GM21717 (cell line): Measurements from ENCODE around the gene RASSF7.

Experiments used
- ATAC-seq: cut with Tn5 transposase; IDR thresholded peaks from one replicate; pipeline ENCODE4 v1.9.1; 2021; ENCODE audit warnings: mild to moderate bottlenecking, moderate library complexity; ENCODE audit not compliant: unreplicated experiment

The RASSF7 gene

DNA sequence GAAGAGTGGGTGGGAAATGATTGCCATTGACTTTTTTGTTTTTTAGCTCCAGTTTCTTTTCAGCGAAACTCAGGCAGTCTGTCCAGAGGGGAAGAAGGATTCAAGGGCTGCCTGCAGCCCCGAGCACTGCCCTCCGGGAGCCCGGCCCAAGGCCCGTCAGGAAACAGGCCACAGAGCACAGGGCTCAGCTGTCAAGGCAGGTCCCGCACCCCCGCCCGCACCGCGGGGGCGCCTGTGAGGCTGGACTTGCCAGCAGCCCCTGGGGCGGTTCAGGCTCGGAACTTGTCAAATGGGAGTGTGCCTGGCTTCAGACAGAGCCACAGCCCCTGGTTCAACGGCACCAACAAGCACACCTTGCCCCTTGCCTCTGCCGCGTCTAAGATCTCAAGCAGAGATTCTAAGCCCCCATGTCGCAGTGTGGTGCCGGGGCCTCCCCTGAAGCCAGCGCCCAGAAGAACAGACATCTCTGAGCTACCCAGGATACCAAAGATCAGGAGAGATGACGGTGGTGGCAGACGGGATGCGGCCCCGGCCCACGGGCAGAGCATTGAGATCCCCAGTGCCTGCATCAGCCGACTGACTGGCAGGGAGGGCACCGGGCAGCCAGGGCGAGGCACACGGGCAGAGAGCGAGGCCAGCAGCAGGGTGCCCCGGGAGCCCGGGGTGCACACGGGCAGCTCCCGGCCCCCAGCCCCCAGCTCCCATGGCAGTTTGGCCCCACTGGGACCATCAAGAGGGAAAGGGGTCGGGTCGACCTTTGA lies 46.4 kb downstream of the RASSF7 start:
- ATAC-seq = no peak

DNA sequence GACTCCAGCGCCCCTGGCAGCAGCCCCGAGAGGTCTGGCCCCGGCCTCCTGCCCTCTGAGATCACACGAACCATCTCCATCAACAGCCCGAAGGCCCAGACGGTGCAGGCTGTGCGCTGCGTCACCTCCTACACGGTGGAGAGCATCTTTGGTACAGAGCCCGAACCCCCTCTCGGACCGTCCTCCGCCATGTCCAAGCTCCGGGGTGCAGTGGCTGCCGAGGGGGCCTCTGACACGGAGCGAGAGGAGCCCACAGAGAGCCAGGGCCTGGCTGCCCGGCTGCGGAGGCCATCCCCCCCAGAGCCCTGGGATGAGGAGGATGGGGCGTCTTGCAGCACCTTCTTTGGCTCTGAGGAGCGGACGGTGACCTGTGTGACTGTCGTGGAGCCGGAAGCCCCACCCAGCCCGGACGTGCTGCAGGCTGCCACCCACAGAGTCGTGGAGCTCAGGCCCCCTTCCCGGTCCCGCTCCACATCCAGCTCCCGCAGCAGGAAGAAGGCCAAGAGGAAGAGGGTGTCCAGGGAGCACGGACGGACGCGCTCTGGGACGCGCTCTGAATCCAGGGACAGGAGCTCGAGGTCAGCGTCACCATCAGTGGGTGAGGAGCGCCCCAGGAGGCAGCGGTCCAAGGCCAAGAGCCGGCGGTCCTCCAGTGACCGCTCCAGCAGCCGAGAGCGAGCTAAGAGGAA lies 47.3 kb downstream of the RASSF7 start:
- ATAC-seq = no peak

GRCh38 chr11:608791-609251 lies 48.1 kb downstream of the RASSF7 start:
- no peak for ATAC-seq

DNA sequence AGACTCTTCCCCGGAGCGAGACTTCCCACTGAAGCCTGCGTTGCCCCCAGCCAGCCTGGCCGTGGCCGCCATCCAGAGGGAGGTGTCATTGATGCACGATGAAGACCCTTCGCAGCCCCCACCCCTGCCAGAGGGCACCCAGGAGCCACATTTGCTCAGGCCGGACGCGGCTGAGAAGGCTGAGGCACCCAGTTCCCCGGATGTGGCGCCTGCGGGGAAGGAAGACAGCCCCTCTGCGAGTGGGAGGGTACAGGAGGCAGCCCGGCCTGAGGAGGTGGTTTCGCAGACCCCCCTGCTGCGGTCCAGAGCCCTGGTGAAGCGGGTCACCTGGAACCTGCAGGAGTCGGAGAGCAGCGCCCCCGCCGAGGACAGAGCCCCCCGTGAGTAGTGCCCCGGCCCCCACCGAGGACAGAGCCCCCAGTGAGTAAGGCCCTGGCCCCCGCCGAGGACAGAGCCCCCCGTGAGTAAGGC lies 48.6 kb downstream of the RASSF7 start:
- ATAC-seq = no peak

GRCh38 chr11:610146-610801 lies 49.5 kb downstream of the RASSF7 start:
- no peak for ATAC-seq

DNA sequence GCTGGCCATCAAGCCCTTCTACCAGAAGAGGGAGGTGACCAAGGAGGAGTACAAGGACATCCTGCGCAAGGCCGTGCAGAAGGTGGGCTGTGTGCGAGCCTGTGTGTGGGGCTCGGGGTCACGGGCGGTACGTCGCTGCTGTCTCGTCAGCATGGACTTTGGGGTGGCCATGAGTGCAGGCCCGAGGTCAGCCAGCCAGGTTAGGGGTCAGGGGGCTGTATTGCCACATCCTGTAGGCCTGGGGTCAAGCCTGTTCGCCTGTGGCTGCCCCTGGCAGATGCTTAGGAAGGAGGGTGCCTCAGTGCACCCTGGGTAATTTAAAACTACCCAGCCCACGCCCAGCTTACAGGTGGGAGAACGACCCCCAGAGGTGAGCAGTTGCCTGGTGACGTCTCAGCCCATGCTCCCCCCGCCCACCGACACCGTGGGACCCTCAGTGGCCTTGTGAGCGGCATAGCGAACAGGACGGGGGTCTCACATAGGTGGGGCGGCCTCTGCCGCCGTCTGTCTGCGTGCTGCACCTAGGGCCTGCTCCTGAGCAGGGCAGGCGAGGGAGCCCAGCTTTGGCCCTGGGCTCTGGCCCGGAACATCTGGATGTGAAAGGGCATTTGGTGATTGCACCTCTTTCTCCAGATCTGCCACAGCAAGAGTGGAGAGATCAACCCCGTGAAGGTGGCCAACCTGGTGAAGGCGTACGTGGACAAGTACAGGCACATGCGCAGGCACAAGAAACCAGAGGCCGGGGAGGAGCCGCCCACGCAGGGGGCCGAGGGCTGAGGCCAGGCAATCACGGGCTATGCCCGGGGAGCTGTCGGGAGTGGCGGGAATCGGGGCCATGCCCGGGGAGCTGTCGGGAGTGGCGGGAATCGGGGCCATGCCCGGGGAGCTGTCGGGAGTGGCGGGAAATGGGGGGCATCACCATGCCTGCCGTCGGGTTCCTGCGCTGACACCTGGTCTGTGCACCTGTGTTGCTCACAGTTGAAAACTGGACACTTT lies 50.5 kb downstream of the RASSF7 start:
- no peak for ATAC-seq

- ATAC-seq = no peak
Observed at GRCh38 chr11:612201-612960, 51.6 kb downstream of the RASSF7 start.

- ATAC-seq = no peak
Observed at GRCh38 chr11:612961-613300, 52.2 kb downstream of the RASSF7 start.

GRCh38 chr11:613369-613968 lies 52.7 kb downstream of the RASSF7 start:
- no peak for ATAC-seq
